Karpas-422 (cell line): ENCODE measurements around the gene CNOT3. TPM values are rescaled to one million over a fixed set of nuclear protein-coding genes. Genes with fewer than 3 reads are reported as not detected.
"Not testable (repeated sequence)": the region's sequence is repeated elsewhere in the genome, so short reads cannot be mapped to it uniquely, and the experiment has no call there.

ENCODE experiments used
- DNase-seq: peaks from one replicate; pipeline ENCODE4 v3.0.0-alpha.2; 2015
- H2AFZ ChIP-seq: fragments of 200-600 bp; sonication (generic); 2 replicates; pipeline ENCODE4 v1.6.1; 2014; ENCODE audit warnings: antibody characterized with exemption, low read length, mixed read lengths
- H3K27ac ChIP-seq: fragments of 200-600 bp; sonication (generic); 2 replicates; pipeline ENCODE4 v1.5.1; 2014; ENCODE audit warnings: mild to moderate bottlenecking, low read length, moderate library complexity
- H3K27me3 ChIP-seq: fragments of 200-600 bp; sonication (generic); 2 replicates; pipeline ENCODE4 v1.6.1; 2014; ENCODE audit warnings: low read length, mixed read lengths
- H3K36me3 ChIP-seq: fragments of 200-600 bp; sonication (generic); 2 replicates; pipeline ENCODE4 v1.6.1; 2014; ENCODE audit warnings: low read length, mixed read lengths; ENCODE audit not compliant: insufficient read depth
- H3K4me1 ChIP-seq: fragments of 200-600 bp; sonication (generic); 2 replicates; pipeline ENCODE4 v1.6.1; 2014; ENCODE audit warnings: mild to moderate bottlenecking, low read length, mixed read lengths
- H3K4me2 ChIP-seq: fragments of 200-600 bp; sonication (generic); 2 replicates; pipeline ENCODE4 v1.6.1; 2014; ENCODE audit warnings: low read length, low read depth, mild to moderate bottlenecking; ENCODE audit not compliant: poor library complexity, severe bottlenecking
- H3K4me3 ChIP-seq: fragments of 200-600 bp; sonication (generic); 2 replicates; pipeline ENCODE4 v1.5.1; 2014; ENCODE audit warnings: mild to moderate bottlenecking, antibody characterized with exemption, low read length, mixed read lengths
- H3K79me2 ChIP-seq: fragments of 200-600 bp; sonication (generic); 2 replicates; pipeline ENCODE4 v1.6.1; 2014; ENCODE audit warnings: mild to moderate bottlenecking, low read length, mixed read lengths
- H3K9ac ChIP-seq: fragments of 200-600 bp; sonication (generic); 2 replicates; pipeline ENCODE4 v1.6.0; 2014; ENCODE audit warnings: low read length
- H3K9me2 ChIP-seq: fragments of 200-600 bp; sonication (generic), shearing (Covaris generic); replicated peaks from 2 replicates; pipeline ENCODE4 v1.6.0; 2014; ENCODE audit warnings: mild to moderate bottlenecking, low read length, moderate library complexity; ENCODE audit not compliant: insufficient read depth
- H3K9me3 ChIP-seq: fragments of 300-700, 200-600 bp; sonication (generic); 2 replicates; pipeline ENCODE4 v1.6.1; 2014; ENCODE audit warnings: low read length, mixed read lengths
- H4K20me1 ChIP-seq: fragments of 200-600 bp; sonication (generic); 2 replicates; pipeline ENCODE4 v1.6.1; 2014; ENCODE audit warnings: mild to moderate bottlenecking, antibody characterized with exemption, low read length, low read depth; ENCODE audit not compliant: insufficient read depth
- total RNA-seq: library from RNA; depleted of rRNA; stranded (reverse); fragments of >200 nt; shearing (Covaris generic); gene quantifications from 2 replicates; pipeline ENCODE4 v1.2.3, GENCODE V29; 2014; ENCODE audit warnings: low replicate concordance; rRNA removed

Gene CNOT3
- total RNA-seq: 31.2 and 45.0 TPM in 2 replicates

DNA sequence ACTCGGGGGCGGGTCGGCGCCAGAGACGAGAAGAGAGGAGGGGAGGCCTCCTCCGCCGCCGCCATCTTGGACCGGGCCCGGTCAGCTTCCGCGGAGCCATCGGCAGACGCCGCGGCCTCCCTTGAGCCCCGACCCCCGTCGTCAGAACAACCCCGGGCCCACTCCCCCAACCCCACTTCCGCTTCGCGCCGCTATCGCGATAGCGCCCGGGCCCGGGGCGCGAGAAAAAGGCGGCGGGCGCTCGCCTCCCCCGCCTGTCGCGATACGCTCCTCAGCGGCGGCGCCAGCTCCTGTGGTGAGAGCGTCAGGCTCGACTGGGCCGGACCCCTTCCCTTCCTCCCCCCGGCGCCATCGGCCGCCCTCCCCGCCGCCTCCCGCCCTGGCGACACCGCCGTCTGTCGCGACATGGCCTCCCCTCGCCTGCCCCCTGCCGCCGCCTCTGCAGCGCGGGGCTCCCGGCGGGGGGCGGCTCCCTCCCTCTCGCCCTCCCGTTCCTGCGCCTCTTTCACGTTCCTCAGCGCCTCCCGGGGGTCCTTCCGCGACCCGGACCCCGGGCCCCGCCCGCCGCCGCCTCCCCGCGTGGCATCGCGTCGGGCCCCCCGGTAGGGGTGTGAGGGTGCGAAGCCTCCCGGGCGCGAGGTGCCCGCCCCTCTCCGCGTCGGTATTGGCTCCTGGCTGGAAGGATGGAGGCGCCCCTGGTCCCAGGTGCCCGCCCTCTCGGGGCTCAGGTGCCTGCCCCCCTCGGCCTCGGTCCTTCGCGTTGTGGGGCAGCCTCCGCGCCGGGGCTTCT is at the start of gene CNOT3:
Gene CNOT3 (plus strand): TSS at position 64 of the 790 bp plus-strand sequence. CDS start 5,217 bp downstream, outside the sequence.
- Histone ChIP-seq H3K9me3 (no peaks in the 10 kb centered on the region), H2AFZ (peak within 1 kb of the TSS; percentile 63; the same call in 1 of the 2 replicates), H3K4me1 (peaks cover 28% of the 10 kb centered on the region), H4K20me1 (peaks cover 51% of the 10 kb centered on the region), H3K79me2 (peaks cover 53% of the 10 kb centered on the region), H3K9me2 (no peaks in the 10 kb centered on the region), H3K9ac (peak within 1 kb of the TSS; percentile 96), H3K36me3 (peaks cover 20% of the 10 kb centered on the region; the same call in 1 of the 2 replicates), H3K27me3 (no peaks in the 10 kb centered on the region), H3K27ac (peak within 1 kb of the TSS; percentile 72), H3K4me3 (peak within 1 kb of the TSS; percentile 82), H3K4me2 (peak within 1 kb of the TSS; percentile 92)
- DNase-seq: peak; percentile 85

- Histone ChIP-seq H3K9me3 (no peaks in the 10 kb centered on the region), H3K9me2 (no peaks in the 10 kb centered on the region), H3K4me2 (no peak overlapping the region), H3K4me3 (no peak overlapping the region), H3K9ac (no peak overlapping the region), H2AFZ (no peak overlapping the region), H3K4me1 (no peaks in the 10 kb centered on the region), H3K79me2 (no peaks in the 10 kb centered on the region), H3K36me3 (no peaks in the 10 kb centered on the region), H4K20me1 (no peaks in the 10 kb centered on the region), H3K27me3 (no peaks in the 10 kb centered on the region), H3K27ac (no peak overlapping the region)
- no peak for DNase-seq
Measured at GRCh38 chr19:54094426-54095000, 43.0 kb upstream of the CNOT3 start.

DNA sequence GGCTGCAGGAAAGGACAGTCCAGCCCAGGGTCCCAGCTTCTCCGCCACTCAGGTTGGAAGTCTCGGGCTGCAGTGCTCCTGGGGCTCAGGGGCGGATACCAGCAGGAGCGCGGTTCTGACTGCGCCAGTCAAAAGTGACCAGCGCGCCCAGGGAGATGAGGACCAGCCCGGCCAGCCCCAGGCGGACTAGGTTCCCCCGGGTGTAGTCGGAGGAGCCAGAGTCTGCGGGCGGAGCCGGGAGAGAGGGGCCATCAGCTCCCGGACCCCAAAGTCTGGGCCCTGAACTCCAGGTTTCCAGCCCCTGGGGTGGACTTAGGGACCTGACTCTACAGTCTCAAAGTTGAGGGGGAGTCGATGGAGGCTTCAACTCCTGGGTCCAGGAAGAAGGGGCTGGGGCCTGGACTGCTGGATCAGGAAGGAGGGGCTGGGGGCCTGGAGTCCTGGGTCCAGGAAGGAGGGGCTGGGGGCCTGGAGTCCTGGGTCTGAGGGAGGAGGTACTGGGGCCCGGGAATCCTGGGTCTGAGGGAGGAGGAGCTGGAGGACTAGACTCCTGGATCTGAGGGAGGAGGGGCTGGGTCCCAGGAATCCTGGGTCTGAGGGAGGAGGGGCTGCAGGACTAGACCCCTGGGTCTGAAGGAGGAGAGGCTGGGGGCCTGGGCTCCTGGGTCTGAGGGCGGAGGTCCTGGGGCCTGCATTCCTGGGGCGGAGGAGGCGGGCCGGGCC is 42.3 kb upstream of the CNOT3 start:
- Histone ChIP-seq H3K79me2 (no peaks in the 10 kb centered on the region), H3K36me3 (no peaks in the 10 kb centered on the region), H3K4me3 (no peak overlapping the region), H3K9ac (no peak overlapping the region), H3K27me3 (no peaks in the 10 kb centered on the region), H2AFZ (no peak overlapping the region), H4K20me1 (no peaks in the 10 kb centered on the region), H3K4me2 (no peak overlapping the region), H3K9me3 (no peaks in the 10 kb centered on the region), H3K9me2 (no peaks in the 10 kb centered on the region), H3K4me1 (no peaks in the 10 kb centered on the region), H3K27ac (no peak overlapping the region)
- DNase-seq: no peak

- not testable (repeated sequence) for H3K9me2 ChIP-seq, DNase-seq, H3K27me3 ChIP-seq, H3K27ac ChIP-seq, H3K9ac ChIP-seq, H3K4me1 ChIP-seq, H3K79me2 ChIP-seq, H3K4me2 ChIP-seq, H3K4me3 ChIP-seq, H4K20me1 ChIP-seq, H3K36me3 ChIP-seq, H3K9me3 ChIP-seq, H2AFZ ChIP-seq
Measured at GRCh38 chr19:54095859-54096616, 41.5 kb upstream of the CNOT3 start.

- Histone ChIP-seq H3K27me3 (no peaks in the 10 kb centered on the region), H3K4me1 (no peaks in the 10 kb centered on the region), H3K9me3 (no peaks in the 10 kb centered on the region), H3K9me2 (no peaks in the 10 kb centered on the region), H3K36me3 (no peaks in the 10 kb centered on the region), H2AFZ (no peak overlapping the region), H3K27ac (no peak overlapping the region), H3K9ac (no peak overlapping the region), H3K79me2 (no peaks in the 10 kb centered on the region), H4K20me1 (no peaks in the 10 kb centered on the region), H3K4me3 (no peak overlapping the region), H3K4me2 (no peak overlapping the region)
- DNase-seq: no peak
Measured at GRCh38 chr19:54096617-54097106, 40.9 kb upstream of the CNOT3 start.

GRCh38 chr19:54099190-54099902 is 38.2 kb upstream of the CNOT3 start:
- no peaks in the 10 kb centered on the region for H3K9me2 ChIP-seq
- H3K36me3 ChIP-seq: no peaks in the 10 kb centered on the region
- no peaks in the 10 kb centered on the region for H3K9me3 ChIP-seq
- H3K79me2 ChIP-seq: peaks cover 17% of the 10 kb centered on the region
- no peaks in the 10 kb centered on the region for H4K20me1 ChIP-seq
- no peak for DNase-seq
- H3K4me2 ChIP-seq: no peak overlapping the region
- H3K4me3 ChIP-seq: no peak overlapping the region
- no peak overlapping the region for H3K27ac ChIP-seq
- peaks cover 16% of the 10 kb centered on the region for H3K4me1 ChIP-seq
- no peak overlapping the region for H3K9ac ChIP-seq
- no peaks in the 10 kb centered on the region for H3K27me3 ChIP-seq
- no peak overlapping the region for H2AFZ ChIP-seq

- peaks cover 22% of the 10 kb centered on the region for H3K79me2 ChIP-seq
- H3K9me2 ChIP-seq, H4K20me1 ChIP-seq, H3K36me3 ChIP-seq, H3K27me3 ChIP-seq, H3K27ac ChIP-seq, H3K4me3 ChIP-seq, H2AFZ ChIP-seq, H3K9me3 ChIP-seq, H3K4me2 ChIP-seq, DNase-seq, H3K9ac ChIP-seq: not testable (repeated sequence)
- H3K4me1 ChIP-seq: peaks cover 17% of the 10 kb centered on the region
Measured at GRCh38 chr19:54099903-54100255, 37.7 kb upstream of the CNOT3 start.
